ENCODE data around the gene FHAD1.

The FHAD1 gene

DNA sequence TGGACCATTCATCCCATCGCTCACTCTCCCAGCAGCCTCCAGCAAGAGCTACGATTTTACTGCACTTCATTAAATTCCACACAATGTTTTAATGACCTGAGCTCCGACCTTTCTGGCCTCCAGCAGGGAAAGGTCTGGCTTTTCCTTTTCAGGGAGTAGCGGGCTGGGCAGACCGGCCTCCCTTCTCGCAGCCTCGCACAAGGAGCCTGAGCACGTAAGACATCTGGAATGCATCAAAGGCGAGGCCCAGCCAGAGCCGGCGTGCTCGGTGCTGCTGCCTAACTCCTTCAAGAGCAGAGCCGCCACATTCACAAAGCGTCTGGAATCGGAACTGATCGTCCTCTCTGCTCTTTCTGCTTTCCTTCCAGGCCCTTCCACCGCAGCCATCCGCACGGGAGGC lies 32.5 kb upstream of the FHAD1 start:
- no peak overlapping the region for H3K4me3 ChIP-seq (ENCODE audit: low read depth, low read length)
- DNase-seq (ENCODE audit: low read depth), result no peak
- TF ChIP-seq MYC (IDR thresholded peaks at IDR 0.05; ENCODE audit: low read depth, low read length), result no peak
- TF ChIP-seq, protein P1, sequence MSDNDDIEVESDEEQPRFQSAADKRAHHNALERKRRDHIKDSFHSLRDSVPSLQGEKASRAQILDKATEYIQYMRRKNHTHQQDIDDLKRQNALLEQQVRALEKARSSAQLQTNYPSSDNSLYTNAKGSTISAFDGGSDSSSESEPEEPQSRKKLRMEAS (IDR thresholded peaks at IDR 0.05; ENCODE audit: low read depth, low read length), result no peak
- TF ChIP-seq, protein P2, sequence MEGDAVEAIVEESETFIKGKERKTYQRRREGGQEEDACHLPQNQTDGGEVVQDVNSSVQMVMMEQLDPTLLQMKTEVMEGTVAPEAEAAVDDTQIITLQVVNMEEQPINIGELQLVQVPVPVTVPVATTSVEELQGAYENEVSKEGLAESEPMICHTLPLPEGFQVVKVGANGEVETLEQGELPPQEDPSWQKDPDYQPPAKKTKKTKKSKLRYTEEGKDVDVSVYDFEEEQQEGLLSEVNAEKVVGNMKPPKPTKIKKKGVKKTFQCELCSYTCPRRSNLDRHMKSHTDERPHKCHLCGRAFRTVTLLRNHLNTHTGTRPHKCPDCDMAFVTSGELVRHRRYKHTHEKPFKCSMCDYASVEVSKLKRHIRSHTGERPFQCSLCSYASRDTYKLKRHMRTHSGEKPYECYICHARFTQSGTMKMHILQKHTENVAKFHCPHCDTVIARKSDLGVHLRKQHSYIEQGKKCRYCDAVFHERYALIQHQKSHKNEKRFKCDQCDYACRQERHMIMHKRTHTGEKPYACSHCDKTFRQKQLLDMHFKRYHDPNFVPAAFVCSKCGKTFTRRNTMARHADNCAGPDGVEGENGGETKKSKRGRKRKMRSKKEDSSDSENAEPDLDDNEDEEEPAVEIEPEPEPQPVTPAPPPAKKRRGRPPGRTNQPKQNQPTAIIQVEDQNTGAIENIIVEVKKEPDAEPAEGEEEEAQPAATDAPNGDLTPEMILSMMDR (IDR thresholded peaks at IDR 0.05; ENCODE audit: low read depth, low read length), result no peak
- TF ChIP-seq POLR2A (IDR thresholded peaks at IDR 0.05; ENCODE audit: extremely low read depth, insufficient read length), result no peak

DNA sequence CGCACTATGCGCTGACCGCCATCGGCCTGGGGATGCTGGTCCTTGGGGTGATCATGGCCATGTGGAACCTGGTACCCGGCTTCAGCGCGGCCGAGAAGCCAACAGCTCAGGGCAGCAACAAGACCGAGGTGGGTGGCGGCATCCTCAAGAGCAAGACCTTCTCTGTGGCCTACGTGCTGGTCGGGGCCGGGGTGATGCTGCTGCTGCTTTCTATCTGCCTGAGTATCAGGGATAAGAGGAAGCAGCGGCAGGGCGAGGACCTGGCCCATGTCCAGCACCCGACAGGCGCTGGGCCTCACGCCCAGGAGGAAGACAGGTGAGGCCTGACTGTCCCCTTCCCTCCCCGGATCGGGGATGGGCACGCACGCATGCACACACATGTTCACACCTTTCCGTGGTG lies 31.9 kb upstream of the FHAD1 start:
- TF ChIP-seq, protein P2 (IDR thresholded peaks at IDR 0.05; ENCODE audit: low read depth, low read length), result no peak
- TF ChIP-seq MYC (IDR thresholded peaks at IDR 0.05; ENCODE audit: low read depth, low read length) (no peak), POLR2A (IDR thresholded peaks at IDR 0.05; ENCODE audit: extremely low read depth, insufficient read length) (no peak)
- TF ChIP-seq, protein P1 (IDR thresholded peaks at IDR 0.05; ENCODE audit: low read depth, low read length), result no peak
- DNase-seq (ENCODE audit: low read depth), result no peak
- H3K4me3 ChIP-seq (ENCODE audit: low read depth, low read length), result no peak overlapping the region

DNA sequence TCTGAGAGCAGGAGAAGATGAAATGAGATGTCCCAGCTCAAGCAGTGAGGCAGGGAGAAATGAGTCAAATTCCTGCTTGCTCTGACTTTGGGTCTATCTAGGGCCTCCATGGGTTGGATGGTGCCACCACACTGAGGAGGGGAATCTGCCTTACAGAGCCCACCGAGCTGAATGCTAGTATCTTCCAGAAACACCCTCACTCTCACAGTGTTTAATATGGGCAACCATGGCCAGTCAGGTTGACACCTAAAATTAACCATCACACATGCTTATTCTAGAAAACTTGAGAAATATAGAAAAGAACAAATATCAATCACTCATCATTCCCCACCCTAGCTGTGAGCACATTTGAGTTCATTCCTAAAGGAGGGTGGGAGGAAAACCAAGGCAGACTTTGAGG lies 29.4 kb upstream of the FHAD1 start:
- no peak for DNase-seq (ENCODE audit: low read depth)
- TF ChIP-seq, protein P2 (IDR thresholded peaks at IDR 0.05; ENCODE audit: low read depth, low read length), result no peak
- TF ChIP-seq POLR2A (IDR thresholded peaks at IDR 0.05; ENCODE audit: extremely low read depth, insufficient read length), result no peak
- no peak for TF ChIP-seq MYC (IDR thresholded peaks at IDR 0.05; ENCODE audit: low read depth, low read length)
- TF ChIP-seq, protein P1 (IDR thresholded peaks at IDR 0.05; ENCODE audit: low read depth, low read length), result no peak
- no peak overlapping the region for H3K4me3 ChIP-seq (ENCODE audit: low read depth, low read length)

DNA sequence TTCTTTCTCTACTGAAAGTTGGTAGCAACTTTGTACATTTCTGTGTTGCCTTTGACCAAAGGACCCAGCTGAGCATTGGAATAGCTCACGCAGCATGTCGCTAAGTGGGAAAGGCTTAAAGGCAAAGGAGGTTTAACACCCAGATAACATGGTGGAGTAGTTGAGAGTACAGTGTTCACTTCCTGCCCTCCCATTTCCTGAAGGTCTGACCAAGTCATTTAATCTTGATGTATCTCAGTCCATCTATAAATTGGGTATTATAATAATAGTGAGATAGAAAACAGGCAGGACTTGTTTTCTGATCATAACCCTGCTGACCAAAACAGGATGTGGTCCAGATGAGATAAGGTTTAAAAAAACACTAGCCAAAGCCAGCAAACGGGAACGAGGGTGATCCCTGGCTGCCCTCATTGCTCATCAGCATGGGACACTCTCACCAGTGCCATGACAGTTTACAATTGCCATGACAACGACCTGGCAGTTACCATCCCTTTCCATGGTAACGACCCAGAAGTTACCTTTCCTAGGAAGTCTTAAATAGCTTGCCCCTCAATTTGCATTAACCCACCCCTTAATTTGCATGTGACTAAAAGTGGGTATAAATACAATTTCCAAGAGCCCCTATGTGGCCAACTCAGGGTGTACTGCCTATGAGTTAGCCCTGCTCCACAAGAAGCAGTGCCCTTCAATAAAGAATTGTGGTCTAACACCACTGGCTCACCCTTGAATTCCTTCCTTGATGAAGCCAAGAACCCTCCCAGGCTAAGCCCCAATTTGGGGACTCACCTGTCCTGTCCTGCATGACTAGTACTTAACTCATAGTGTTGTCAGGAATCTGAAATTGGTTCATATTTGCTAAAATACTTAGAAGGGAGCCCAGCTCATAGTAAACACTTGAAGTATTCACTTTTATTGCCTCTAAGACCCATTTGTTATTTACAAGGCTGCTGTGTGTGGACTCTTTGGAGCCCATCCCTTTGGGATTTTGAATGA lies 28.4 kb upstream of the FHAD1 start:
- no peak overlapping the region for H3K4me3 ChIP-seq (ENCODE audit: low read depth, low read length)
- peak; percentile 32 for DNase-seq (ENCODE audit: low read depth)
- TF ChIP-seq, protein P2 (IDR thresholded peaks at IDR 0.05; ENCODE audit: low read depth, low read length), result no peak
- TF ChIP-seq MYC (IDR thresholded peaks at IDR 0.05; ENCODE audit: low read depth, low read length) (no peak), POLR2A (IDR thresholded peaks at IDR 0.05; ENCODE audit: extremely low read depth, insufficient read length) (no peak)

DNA sequence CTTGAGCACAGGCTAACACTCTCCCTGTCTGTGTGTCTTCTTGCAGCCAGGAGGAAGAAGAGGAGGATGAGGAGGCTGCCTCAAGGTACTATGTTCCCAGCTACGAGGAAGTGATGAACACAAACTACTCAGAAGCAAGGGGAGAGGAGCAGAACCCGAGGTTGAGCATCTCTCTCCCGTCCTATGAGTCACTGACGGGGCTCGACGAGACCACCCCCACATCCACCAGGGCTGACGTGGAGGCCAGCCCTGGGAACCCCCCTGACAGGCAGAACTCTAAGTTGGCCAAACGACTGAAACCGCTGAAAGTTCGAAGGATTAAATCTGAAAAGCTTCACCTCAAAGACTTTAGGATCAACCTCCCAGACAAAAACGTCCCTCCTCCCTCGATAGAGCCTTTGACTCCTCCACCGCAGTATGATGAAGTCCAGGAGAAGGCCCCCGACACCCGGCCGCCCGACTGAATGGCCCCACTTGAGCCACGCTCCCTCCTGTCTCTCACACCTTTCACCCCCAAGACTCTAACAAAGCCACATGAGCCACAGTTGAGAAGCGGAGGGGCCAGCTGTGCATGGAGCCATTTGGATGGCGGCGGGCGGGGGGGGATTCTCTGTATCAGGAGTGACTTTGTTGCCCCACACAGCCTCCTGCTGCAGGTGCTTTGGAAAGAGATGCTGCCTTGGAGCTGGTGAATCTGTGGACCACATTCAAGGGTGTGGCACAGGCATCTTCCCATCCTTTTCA lies 27.6 kb upstream of the FHAD1 start:
- no peak for DNase-seq (ENCODE audit: low read depth)
- no peak for TF ChIP-seq POLR2A (IDR thresholded peaks at IDR 0.05; ENCODE audit: extremely low read depth, insufficient read length)
- TF ChIP-seq MYC (IDR thresholded peaks at IDR 0.05; ENCODE audit: low read depth, low read length), result no peak
- TF ChIP-seq, protein P1 (IDR thresholded peaks at IDR 0.05; ENCODE audit: low read depth, low read length), result no peak
- TF ChIP-seq, protein P2 (IDR thresholded peaks at IDR 0.05; ENCODE audit: low read depth, low read length), result no peak
- no peak overlapping the region for H3K4me3 ChIP-seq (ENCODE audit: low read depth, low read length)
